ENCODE results near the gene CDC42EP3. TPM values are rescaled to one million over a fixed set of nuclear protein-coding genes. Genes with fewer than 3 reads are reported as not detected.

Gene CDC42EP3
- total and polyA plus RNA-seq, 2 donors (not counting 1 experiment from before 2014, with no cell fraction given) = 28.0 to 29.9 TPM

DNA sequence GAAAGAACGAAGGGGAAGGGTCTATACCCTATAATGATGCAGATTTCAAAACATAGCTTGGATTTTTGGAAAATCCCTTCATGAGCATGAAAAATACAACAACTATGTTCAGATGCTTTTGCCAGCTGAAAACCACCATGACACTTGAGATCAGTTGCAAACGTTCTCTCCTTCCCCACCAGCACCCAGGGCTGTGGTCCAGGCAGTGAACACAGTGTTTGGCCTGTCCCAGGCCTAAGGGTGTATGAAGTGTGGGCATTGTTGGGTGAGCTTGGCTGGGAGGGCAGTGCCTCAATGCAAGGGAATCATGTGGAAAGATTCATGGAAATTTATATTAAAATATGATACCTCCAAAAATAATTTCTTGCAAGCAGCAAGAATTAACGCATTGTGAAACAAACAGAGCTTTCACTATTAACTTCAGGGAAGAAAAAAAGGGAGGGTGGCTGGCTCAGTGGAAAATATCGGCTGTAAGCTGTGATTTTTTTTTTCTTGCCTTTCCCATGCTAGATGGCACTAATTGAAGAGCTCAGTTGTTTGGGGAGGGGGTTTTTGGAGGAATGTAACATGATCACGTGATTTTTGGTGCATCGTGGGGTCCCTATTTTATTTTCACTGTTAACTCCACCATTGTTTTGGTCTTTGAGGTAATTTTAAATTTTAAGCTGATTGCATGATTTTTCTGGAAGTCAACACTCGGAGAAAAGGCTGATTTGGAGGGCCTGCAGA lies 52.0 kb downstream of the CDC42EP3 start:
- peaks cover 68% of the 10 kb centered on the region for H3K4me1 Mint-ChIP-seq
- Histone ChIP-seq H4K20me1 (ENCODE audit: control insufficient read depth, insufficient read depth, low read length, poor library complexity, severe bottlenecking) (no peaks in the 10 kb centered on the region), H3K9ac (ENCODE audit: low read length) (no peak overlapping the region), H2AFZ (ENCODE audit: insufficient read depth, low read depth, low read length, poor library complexity, severe bottlenecking) (no peak overlapping the region), H3K4me1 (ENCODE audit: control insufficient read depth in 2 of 2, insufficient read depth in 2 of 2, low read length in 2 of 2) (peaks cover 56 to 57% of the 10 kb centered on the region in 2 donors), H3K79me2 (ENCODE audit: control insufficient read depth, insufficient read depth, low read length) (no peaks in the 10 kb centered on the region), H3K4me3 (ENCODE audit: control extremely low read depth in 1 of 5, extremely low read depth in 1 of 5, insufficient read depth in 1 of 5, low read depth in 2 of 5, low read length in 4 of 5) (no peak overlapping the region), H3K9me3 (ENCODE audit: control extremely low read depth in 1 of 3, control insufficient read depth in 2 of 3, insufficient read depth in 1 of 3, low read length in 2 of 3) (peaks cover 1 to 3% (median 3%) of the 10 kb centered on the region in 3 donors), H3K27ac (ENCODE audit: low read length in 2 of 2) (no peak overlapping the region), H3K36me3 (replicated peaks in 1 of 2; ENCODE audit: control extremely low read depth in 1 of 2, control insufficient read depth in 1 of 2, extremely low read depth in 1 of 2, insufficient read depth in 2 of 2, low read length in 1 of 2) (no peaks in the 10 kb centered on the region), H3K4me2 (replicated peaks; ENCODE audit: low read depth, low read length, poor library complexity, severe bottlenecking) (no peak overlapping the region), H3K27me3 (replicated peaks in 1 of 4; ENCODE audit: control extremely low read depth in 1 of 4, control insufficient read depth in 3 of 4, insufficient read depth in 4 of 4, low read length in 3 of 4) (no peaks in the 10 kb centered on the region)
- WGBS (ENCODE audit: insufficient coverage) = 100% methylated on average over 2 of the region's 7 CpGs
- no peak for DNase-seq
- ATAC-seq (ENCODE audit: low read depth) = no peak
- H3K4me3 Mint-ChIP-seq = no peak overlapping the region
- H3K27me3 Mint-ChIP-seq = no peaks in the 10 kb centered on the region
- intact Hi-C loops (cut with micrococcal nuclease) = no loop called here
- peak overlapping the region; percentile 50 for H3K27ac Mint-ChIP-seq
- ChIA-PET POLR2A (no interaction called here), CTCF (interaction anchor here (1.1 to 2.4 kb wide), 3 partner anchors 33 to 204 kb away, joined by 3 to 11 read pairs (median 3); no protein-coding TSS in a partner anchor)
- TF ChIP-seq, protein P1, sequence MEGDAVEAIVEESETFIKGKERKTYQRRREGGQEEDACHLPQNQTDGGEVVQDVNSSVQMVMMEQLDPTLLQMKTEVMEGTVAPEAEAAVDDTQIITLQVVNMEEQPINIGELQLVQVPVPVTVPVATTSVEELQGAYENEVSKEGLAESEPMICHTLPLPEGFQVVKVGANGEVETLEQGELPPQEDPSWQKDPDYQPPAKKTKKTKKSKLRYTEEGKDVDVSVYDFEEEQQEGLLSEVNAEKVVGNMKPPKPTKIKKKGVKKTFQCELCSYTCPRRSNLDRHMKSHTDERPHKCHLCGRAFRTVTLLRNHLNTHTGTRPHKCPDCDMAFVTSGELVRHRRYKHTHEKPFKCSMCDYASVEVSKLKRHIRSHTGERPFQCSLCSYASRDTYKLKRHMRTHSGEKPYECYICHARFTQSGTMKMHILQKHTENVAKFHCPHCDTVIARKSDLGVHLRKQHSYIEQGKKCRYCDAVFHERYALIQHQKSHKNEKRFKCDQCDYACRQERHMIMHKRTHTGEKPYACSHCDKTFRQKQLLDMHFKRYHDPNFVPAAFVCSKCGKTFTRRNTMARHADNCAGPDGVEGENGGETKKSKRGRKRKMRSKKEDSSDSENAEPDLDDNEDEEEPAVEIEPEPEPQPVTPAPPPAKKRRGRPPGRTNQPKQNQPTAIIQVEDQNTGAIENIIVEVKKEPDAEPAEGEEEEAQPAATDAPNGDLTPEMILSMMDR (IDR thresholded peaks at IDR 0.05) = no peak
- no peak for TF ChIP-seq EZH2 (IDR thresholded peaks at IDR 0.05; ENCODE audit: borderline replicate concordance, insufficient read depth, low read depth, low read length, poor library complexity, severe bottlenecking)
- peaks cover 4% of the 10 kb centered on the region for H3K9me3 Mint-ChIP-seq (ENCODE audit: insufficient read depth)

DNA sequence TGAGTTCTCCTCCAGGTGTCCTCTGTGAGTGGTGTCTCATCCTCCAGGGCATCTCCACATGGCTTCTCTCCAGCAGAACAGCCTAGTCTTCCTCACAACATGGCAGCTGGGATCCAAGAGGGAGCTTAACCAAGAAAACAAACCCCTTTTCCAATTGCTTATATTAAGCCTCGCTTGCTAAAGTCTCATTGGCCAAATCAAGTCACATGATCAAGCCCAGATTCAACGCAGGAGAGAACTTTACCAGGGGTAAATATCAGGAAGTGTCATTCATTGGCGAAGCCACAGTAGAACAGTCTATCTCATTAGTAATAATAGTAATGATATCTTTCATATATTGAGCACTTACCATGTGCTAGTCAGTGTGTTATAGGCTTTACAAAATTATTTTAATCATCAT lies 53.1 kb downstream of the CDC42EP3 start:
- peak overlapping the region; percentile 94 for H3K27ac Mint-ChIP-seq

More for the DNA sequence above, 53.1 kb downstream of the CDC42EP3 start:
- peak overlapping the region; percentile 55 to 77 for H3K27ac ChIP-seq (ENCODE audit: low read length in 2 of 2)
- peaks cover 1 to 3% (median 3%) of the 10 kb centered on the region in 3 donors for H3K9me3 ChIP-seq (ENCODE audit: control extremely low read depth in 1 of 3, control insufficient read depth in 2 of 3, insufficient read depth in 1 of 3, low read length in 2 of 3)
- no peak for TF ChIP-seq EZH2 (IDR thresholded peaks at IDR 0.05; ENCODE audit: borderline replicate concordance, insufficient read depth, low read depth, low read length, poor library complexity, severe bottlenecking)
- TF ChIP-seq, protein P1 (IDR thresholded peaks at IDR 0.05) = no peak
- no peak overlapping the region for H2AFZ ChIP-seq (ENCODE audit: insufficient read depth, low read depth, low read length, poor library complexity, severe bottlenecking)
- H3K4me1 Mint-ChIP-seq = peaks cover 57% of the 10 kb centered on the region
- ChIA-PET POLR2A (no interaction called here), CTCF (interaction anchor here (1.2 to 2.4 kb wide), 2 partner anchors 54 to 203 kb away, joined by 3 to 11 read pairs; no protein-coding TSS in a partner anchor)
- peaks cover 4% of the 10 kb centered on the region for H3K9me3 Mint-ChIP-seq (ENCODE audit: insufficient read depth)
- H3K27me3 Mint-ChIP-seq = no peaks in the 10 kb centered on the region
- peaks cover 46% of the 10 kb centered on the region in 2 donors for H3K4me1 ChIP-seq (ENCODE audit: control insufficient read depth in 2 of 2, insufficient read depth in 2 of 2, low read length in 2 of 2)
- no peak overlapping the region for H3K9ac ChIP-seq (ENCODE audit: low read length)
- no peaks in the 10 kb centered on the region for H4K20me1 ChIP-seq (ENCODE audit: control insufficient read depth, insufficient read depth, low read length, poor library complexity, severe bottlenecking)
- peak overlapping the region in 1 of 5 experiments; percentile 43 for H3K4me3 ChIP-seq (ENCODE audit: control extremely low read depth in 1 of 5, extremely low read depth in 1 of 5, insufficient read depth in 1 of 5, low read depth in 2 of 5, low read length in 4 of 5)
- ATAC-seq (ENCODE audit: low read depth) (no peak), DNase-seq (no peak)
- intact Hi-C loops (cut with micrococcal nuclease) = no loop called here
- no peaks in the 10 kb centered on the region for H3K79me2 ChIP-seq (ENCODE audit: control insufficient read depth, insufficient read depth, low read length)
- H3K27me3 ChIP-seq (replicated peaks in 1 of 4; ENCODE audit: control extremely low read depth in 1 of 4, control insufficient read depth in 3 of 4, insufficient read depth in 4 of 4, low read length in 3 of 4) = no peaks in the 10 kb centered on the region
- H3K4me2 ChIP-seq (replicated peaks; ENCODE audit: low read depth, low read length, poor library complexity, severe bottlenecking) = peak overlapping the region; percentile 62
- no peaks in the 10 kb centered on the region for H3K36me3 ChIP-seq (replicated peaks in 1 of 2; ENCODE audit: control extremely low read depth in 1 of 2, control insufficient read depth in 1 of 2, extremely low read depth in 1 of 2, insufficient read depth in 2 of 2, low read length in 1 of 2)
- peak overlapping the region; percentile 10 for H3K4me3 Mint-ChIP-seq
- WGBS (ENCODE audit: insufficient coverage) = 100% methylated on average over 1 of the region's 3 CpGs
